Natural killer cell treated with Interleukin-12 subunit alpha and Interleukin-12 subunit beta and Interleukin-15 and Interleukin-18, amount 100 ng/mL, for 72 hours (primary cell): Measurements from ENCODE around the gene SRP68. TPM values are rescaled to one million over a fixed set of nuclear protein-coding genes. Genes with fewer than 3 reads are reported as not detected.

Experiments
- ATAC-seq, 2 donors: fragments of 150-1000 bp; cut with Tn5 transposase in 1 of 2; sonication (Bioruptor Pico), chemical (Tn5 transposase) in 1 of 2; 2 replicates each; pipeline ENCODE4 v1.10.0; 2021
- DNase-seq: peaks from one replicate; pipeline ENCODE4 v3.0.0; 2022; ENCODE audit warnings: low spot score
- H3K27ac Mint-ChIP-seq, 2 donors: 1 replicate in 1 of 2; 2 replicates in 1 of 2; pipeline ENCODE4 v1.8.0; 2022; ENCODE audit warnings: mixed read lengths in 2 of 2, mild to moderate bottlenecking in 1 of 2, moderate library complexity in 1 of 2
- H3K27me3 Mint-ChIP-seq, 2 donors: 1 replicate in 1 of 2; 2 replicates in 1 of 2; pipeline ENCODE4 v1.8.0; 2022; ENCODE audit warnings: mixed read lengths in 2 of 2
- H3K36me3 Mint-ChIP-seq: one replicate; pipeline ENCODE4 v1.8.0; 2022; ENCODE audit warnings: mixed read lengths
- H3K4me1 Mint-ChIP-seq, 2 donors: 1 replicate in 1 of 2; 2 replicates in 1 of 2; pipeline ENCODE4 v1.8.0; 2022; ENCODE audit warnings: low read depth in 2 of 2, mixed read lengths in 2 of 2, mild to moderate bottlenecking in 1 of 2
- H3K4me3 Mint-ChIP-seq: one replicate; pipeline ENCODE4 v1.8.0; 2022; ENCODE audit warnings: mixed read lengths
- H3K9me3 Mint-ChIP-seq: 2 replicates; pipeline ENCODE4 v1.8.0; 2022; ENCODE audit warnings: mixed read lengths
- total RNA-seq, 2 donors: library from RNA; stranded (reverse); gene quantifications; one replicate each; pipeline ENCODE4 v1.2.3, GENCODE V29; 2022

The SRP68 gene
- total RNA-seq, 2 donors from 2014 or later = 96.2 to 98.4 TPM

DNA sequence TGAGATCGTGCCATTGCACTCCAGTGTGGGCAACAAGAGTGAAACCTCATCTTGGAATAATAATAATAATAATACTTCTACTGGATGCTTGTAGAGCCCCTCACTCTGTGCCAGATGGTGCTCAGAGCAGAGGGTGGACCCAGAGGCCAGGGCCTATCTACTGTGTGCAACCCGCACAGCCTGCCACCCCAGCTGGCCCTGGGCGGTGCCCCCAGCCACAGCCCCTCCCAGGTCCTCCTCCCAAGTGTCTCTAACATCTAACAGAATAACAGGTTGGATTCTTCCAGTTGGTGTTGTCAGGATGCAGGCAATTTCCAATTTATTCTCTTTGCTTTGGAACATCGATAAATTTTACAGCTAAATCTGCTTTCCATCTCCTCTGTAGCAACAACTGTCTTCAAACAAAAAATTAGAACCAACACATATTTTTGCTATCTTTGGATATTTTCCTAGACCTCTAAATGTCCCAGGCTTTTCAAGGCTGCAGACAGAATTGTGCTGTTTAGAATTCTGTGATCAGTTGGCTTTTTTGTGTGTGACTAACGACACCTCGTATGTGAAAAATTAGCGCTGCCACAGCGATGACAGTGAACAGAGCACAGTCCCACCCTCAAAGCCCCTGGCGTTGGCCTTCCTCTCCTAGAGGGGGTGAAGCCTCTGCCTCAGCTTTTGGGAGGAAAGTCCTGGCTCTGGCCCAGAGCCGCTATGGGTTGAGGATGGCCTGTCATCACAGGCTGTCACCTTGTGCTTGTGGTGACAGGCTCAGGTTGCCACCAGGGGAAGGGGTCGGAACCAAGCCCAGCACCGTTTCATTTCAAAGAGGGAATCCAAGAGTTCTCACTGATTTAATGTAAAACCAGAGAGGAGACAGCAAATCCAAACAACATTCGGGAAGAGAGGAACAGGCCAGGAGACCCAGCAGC lies 37.6 kb downstream of the SRP68 start:
- DNase-seq (no peak), ATAC-seq (no peak)
- H3K36me3 Mint-ChIP-seq = peaks cover 6% of the 10 kb centered on the region
- no peaks in the 10 kb centered on the region for H3K9me3 Mint-ChIP-seq
- peaks cover 3 to 7% of the 10 kb centered on the region in 2 donors for H3K4me1 Mint-ChIP-seq
- H3K27me3 Mint-ChIP-seq = no peaks in the 10 kb centered on the region
- H3K27ac Mint-ChIP-seq = no peak overlapping the region
- H3K4me3 Mint-ChIP-seq = no peak overlapping the region

DNA sequence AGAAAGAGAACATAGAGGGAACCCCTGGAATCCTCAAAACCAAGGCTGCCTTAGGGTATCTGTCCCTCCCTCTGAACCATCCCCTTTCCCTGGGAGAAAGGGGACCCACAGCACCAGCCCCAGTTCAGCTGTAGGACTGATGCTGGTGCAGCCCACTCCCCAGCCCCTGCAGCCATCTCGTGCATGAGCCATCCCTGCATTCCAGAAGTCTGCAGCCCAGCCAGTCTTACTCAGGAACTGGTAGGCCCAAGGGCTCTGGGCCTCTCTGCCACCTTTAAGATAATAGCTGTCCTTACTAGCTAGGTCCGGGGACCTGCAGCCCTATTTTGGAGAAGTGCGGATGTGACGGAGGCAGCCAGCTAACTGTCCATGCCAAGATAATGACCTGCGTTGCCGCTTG lies 39.2 kb downstream of the SRP68 start:
- ATAC-seq = no peak
- H3K36me3 Mint-ChIP-seq = peaks cover 2% of the 10 kb centered on the region
- H3K27ac Mint-ChIP-seq = no peak overlapping the region
- DNase-seq = no peak
- peaks cover 9 to 16% of the 10 kb centered on the region in 2 donors for H3K4me1 Mint-ChIP-seq
- no peaks in the 10 kb centered on the region for H3K9me3 Mint-ChIP-seq
- no peaks in the 10 kb centered on the region for H3K27me3 Mint-ChIP-seq
- H3K4me3 Mint-ChIP-seq = no peak overlapping the region

DNA sequence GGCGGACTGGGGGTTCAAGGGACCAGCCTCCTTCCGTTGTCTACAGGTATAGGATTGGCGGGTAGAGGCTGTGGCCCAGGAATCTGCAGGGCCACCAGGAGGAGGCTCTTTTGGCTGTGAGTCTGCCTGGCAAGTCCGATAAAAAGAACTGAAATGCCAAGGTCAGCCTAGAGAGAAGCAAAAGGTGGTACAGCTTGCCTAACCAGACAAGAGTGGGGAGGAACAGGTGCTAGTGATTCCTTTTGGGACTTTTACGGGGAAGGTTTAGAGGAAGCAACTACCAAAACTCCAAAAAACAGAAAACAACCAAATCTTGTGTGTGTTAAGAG lies 39.6 kb downstream of the SRP68 start:
- no peaks in the 10 kb centered on the region for H3K36me3 Mint-ChIP-seq
- ATAC-seq (no peak), DNase-seq (no peak)
- H3K27me3 Mint-ChIP-seq = no peaks in the 10 kb centered on the region
- H3K27ac Mint-ChIP-seq = no peak overlapping the region
- H3K4me3 Mint-ChIP-seq = no peak overlapping the region
- no peaks in the 10 kb centered on the region for H3K9me3 Mint-ChIP-seq
- H3K4me1 Mint-ChIP-seq = peaks cover 9 to 16% of the 10 kb centered on the region in 2 donors

DNA sequence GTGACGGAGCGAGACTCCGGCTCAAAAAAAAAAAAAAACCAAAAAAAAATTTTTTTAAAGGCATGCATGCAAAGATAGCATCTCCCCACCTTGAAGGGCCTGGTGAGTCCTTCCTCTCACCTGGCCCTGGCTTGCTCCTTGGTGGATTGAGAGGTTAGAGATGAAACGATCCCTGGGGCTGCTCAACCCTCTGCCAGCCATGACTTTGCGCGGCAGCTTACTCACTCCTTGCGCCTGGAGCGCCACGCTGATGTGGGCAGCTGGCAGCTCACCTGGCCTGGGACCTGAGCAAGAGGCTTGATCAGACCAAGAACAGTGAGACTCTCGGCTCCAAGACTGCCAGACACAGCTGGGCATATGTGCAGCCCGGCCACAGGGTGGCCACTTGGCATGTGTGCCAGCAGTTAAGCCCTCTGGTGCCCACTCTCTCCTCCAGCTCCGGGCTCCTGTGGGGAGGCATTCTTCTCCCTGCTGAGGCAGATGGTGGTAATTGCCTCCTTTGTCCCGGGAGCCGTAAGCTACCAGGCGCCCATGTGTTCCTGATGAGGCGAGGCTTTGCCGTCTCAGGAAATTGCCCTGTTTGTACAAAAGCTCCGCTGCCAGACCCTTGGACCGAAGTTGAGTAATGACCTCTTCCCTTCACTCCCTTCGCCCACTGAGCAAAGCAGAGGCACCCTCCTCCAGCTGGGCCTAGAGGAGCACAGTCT lies 40.1 kb downstream of the SRP68 start:
- no peaks in the 10 kb centered on the region for H3K9me3 Mint-ChIP-seq
- ATAC-seq (no peak), DNase-seq (no peak)
- H3K4me3 Mint-ChIP-seq = no peak overlapping the region
- no peaks in the 10 kb centered on the region for H3K36me3 Mint-ChIP-seq
- H3K4me1 Mint-ChIP-seq = peaks cover 9 to 16% of the 10 kb centered on the region in 2 donors
- H3K27me3 Mint-ChIP-seq = no peaks in the 10 kb centered on the region
- H3K27ac Mint-ChIP-seq = no peak overlapping the region

DNA sequence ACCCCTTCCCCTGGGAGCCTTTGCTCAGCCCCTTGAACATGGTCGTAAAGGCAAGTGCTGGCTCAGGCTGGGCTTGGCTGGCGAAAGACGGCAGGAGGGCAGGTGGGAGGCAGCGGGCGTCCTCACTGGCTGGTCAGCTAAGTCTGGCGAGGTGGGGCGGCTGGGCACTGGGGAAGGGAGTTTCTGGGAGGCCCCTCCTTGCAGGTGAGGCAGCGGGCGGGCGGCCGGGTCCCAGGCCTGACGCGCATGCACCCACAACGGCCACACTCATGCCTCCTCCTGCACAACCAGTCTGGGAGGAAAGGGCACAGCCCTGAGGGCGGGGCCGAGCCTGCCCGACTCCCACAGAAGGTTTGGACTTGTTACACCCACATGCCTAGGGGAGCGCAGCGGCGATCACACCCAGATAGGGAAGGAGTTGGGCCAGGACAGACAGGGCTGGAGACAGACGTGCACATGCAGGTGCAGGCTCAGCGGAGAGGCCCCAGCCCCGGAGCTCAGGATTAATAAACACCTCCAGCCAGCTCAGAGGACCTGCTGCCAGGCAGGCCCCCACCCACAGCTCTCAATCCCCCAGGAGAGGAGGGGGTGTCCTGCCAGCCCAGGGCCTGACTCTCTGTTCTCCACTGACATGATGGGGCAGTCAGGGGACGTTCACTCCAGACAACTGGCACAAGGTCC lies 45.0 kb downstream of the SRP68 start, which contains the start of gene EVPL:
Gene EVPL, minus strand, starts transcription at position 148 of the 681 bp plus-strand sequence. Its CDS starts 108 bp downstream, at position 40.
- no peaks in the 10 kb centered on the region for H3K36me3 Mint-ChIP-seq
- no peak within 1 kb of the TSS for H3K27ac Mint-ChIP-seq
- H3K4me3 Mint-ChIP-seq = no peak within 1 kb of the TSS
- no peaks in the 10 kb centered on the region for H3K27me3 Mint-ChIP-seq
- H3K4me1 Mint-ChIP-seq = peaks cover 9 to 11% of the 10 kb centered on the region in 2 donors
- H3K9me3 Mint-ChIP-seq = no peaks in the 10 kb centered on the region
- ATAC-seq = no peak
- no peak for DNase-seq

DNA sequence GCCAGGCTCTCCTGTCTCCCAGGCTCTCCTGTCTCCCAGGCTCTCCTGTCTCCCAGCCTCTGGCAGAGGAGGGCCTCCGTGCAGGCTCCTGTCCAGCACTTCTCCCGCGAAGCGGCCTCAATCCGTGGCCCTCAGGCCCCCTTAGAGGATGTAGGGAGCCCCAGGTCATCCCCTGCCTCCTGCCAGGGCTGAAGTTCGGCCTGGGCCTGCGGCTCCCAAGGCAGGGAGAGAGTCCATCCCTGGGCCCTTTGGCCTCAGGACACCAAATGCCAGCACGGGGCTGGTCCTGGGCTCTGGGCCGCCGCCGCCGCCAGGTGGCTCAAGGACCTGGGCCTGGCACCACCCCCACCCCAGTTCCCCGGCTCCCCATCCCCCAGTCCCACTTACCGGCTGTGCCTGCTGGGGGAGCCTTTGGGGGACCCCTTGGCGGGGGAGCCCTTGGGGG lies 45.6 kb downstream of the SRP68 start:
- no peak overlapping the region for H3K27ac Mint-ChIP-seq
- ATAC-seq (no peak), DNase-seq (no peak)
- no peaks in the 10 kb centered on the region for H3K9me3 Mint-ChIP-seq
- H3K36me3 Mint-ChIP-seq = no peaks in the 10 kb centered on the region
- H3K27me3 Mint-ChIP-seq = no peaks in the 10 kb centered on the region
- no peak overlapping the region for H3K4me3 Mint-ChIP-seq
- peaks cover 9 to 11% of the 10 kb centered on the region in 2 donors for H3K4me1 Mint-ChIP-seq

DNA sequence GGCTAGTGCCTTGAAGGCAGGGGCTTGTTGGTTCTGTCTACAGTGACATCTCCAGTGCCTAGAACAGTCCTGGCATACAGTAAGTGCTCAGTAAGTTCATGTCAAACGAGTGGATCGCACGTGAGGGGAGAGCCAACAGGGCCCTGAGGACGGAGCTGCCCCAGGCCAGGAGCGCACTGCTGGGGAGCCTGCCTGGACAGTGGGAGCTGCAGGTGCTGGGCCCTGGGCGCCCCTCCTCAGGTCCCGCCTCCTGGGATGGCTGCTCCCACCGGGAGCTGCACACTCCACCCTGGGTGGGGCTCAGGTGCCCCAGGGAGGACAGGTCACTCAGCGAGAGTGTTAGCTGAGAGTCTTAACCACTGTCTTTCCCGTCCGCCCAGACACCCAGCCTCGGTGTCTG lies 47.0 kb downstream of the SRP68 start:
- Mint-ChIP-seq H3K27me3 (no peaks in the 10 kb centered on the region), H3K9me3 (no peaks in the 10 kb centered on the region), H3K4me3 (no peak overlapping the region), H3K36me3 (no peaks in the 10 kb centered on the region), H3K4me1 (peaks cover 9 to 11% of the 10 kb centered on the region in 2 donors), H3K27ac (no peak overlapping the region)
- ATAC-seq = peak in 1 of 2 donors; percentile 9
- no peak for DNase-seq

DNA sequence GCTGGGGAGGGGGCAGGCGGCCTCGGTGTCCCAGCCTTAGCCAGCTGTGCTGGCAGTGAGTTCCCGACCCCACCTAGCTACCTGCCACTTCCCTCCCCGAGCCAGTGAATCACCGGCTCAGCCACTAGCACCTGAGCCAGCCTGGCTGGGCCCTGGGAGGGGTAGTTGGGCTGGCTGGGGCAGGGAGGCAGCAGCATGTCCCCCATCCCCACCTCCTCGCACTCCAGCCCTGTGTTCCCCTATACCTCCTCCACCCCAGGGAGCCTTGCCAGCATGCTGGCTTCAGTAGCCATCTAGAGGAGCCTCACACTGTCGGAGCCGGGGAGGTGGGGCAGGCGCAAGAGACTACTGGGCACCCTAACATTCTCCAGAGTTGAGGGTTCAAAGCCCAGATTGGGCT lies 48.0 kb downstream of the SRP68 start:
- H3K27ac Mint-ChIP-seq = no peak overlapping the region
- H3K4me3 Mint-ChIP-seq = no peak overlapping the region
- ATAC-seq (no peak), DNase-seq (no peak)
- no peaks in the 10 kb centered on the region for H3K36me3 Mint-ChIP-seq
- H3K9me3 Mint-ChIP-seq = no peaks in the 10 kb centered on the region
- H3K4me1 Mint-ChIP-seq = peaks cover 3 to 5% of the 10 kb centered on the region in 2 donors
- no peaks in the 10 kb centered on the region for H3K27me3 Mint-ChIP-seq

DNA sequence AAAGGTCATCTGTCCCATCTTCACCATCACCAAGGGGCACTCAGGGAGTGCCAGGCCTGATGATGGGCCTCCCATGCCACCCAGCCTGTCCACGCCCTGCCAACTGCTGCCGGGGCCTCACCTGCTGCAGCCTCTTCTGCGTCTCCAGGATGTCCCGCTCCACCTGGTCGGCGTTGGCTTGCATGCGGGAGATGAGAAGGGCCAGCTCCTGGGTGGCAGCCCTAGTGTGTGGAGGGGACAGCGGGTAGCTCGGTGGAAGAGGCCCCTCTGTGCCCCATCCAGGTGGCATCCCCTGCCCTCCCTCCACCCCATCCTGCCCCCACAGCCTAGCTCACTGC lies 48.4 kb downstream of the SRP68 start:
- Mint-ChIP-seq H3K27me3 (no peaks in the 10 kb centered on the region), H3K27ac (no peak overlapping the region), H3K4me1 (peaks cover 0 to under 1% of the 10 kb centered on the region in 2 donors), H3K36me3 (no peaks in the 10 kb centered on the region), H3K4me3 (no peak overlapping the region), H3K9me3 (no peaks in the 10 kb centered on the region)
- ATAC-seq (no peak), DNase-seq (no peak)

DNA sequence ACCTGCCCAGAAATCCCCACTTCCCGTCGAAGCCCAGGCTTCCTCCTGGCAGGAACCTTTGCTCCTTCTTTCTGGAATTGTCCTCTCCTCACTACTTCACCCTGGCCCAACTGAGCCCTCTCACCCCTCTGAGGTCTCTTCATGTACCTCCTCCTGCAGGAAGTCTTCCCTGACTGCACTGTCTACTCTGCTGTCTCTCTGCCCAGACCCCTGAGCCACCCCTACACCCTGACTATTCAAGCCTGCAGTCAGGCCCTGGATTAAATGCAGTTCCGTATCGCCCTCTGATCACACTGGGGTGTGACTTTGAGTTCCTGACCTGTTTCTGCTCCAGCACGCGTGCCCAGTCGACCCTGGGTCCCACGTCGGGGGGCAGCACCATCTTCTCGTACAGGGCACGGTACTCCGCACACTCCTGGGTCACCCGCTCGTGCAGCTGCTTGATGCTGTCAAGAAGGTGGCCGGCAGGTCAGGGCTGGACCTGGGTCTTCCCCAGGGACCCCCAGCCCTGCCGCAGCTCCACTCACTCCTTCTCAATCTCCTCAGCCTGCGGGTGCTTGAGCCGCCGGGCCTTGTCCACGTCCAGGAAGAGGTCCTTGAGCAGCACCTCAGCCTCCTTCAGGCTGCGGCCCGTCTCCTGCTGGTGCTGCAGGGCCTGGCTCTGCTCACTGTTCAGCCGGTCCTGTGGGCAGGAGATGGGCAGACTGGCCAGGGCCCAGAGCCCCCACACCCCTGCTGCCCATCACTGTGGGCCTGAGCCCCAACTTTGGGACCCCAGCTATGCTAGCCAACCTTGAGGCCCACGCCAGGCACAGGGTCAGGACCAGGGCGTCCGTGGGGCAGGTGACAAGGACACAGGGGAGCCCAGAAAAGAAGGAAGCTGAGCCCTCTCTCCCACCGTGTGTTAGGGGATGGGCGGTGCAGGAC lies 49.1 kb downstream of the SRP68 start:
- no peaks in the 10 kb centered on the region for H3K4me1 Mint-ChIP-seq
- H3K36me3 Mint-ChIP-seq = no peaks in the 10 kb centered on the region
- no peak overlapping the region for H3K27ac Mint-ChIP-seq
- H3K9me3 Mint-ChIP-seq = no peaks in the 10 kb centered on the region
- no peak overlapping the region for H3K4me3 Mint-ChIP-seq
- ATAC-seq = no peak
- no peak for DNase-seq
- H3K27me3 Mint-ChIP-seq = no peaks in the 10 kb centered on the region

DNA sequence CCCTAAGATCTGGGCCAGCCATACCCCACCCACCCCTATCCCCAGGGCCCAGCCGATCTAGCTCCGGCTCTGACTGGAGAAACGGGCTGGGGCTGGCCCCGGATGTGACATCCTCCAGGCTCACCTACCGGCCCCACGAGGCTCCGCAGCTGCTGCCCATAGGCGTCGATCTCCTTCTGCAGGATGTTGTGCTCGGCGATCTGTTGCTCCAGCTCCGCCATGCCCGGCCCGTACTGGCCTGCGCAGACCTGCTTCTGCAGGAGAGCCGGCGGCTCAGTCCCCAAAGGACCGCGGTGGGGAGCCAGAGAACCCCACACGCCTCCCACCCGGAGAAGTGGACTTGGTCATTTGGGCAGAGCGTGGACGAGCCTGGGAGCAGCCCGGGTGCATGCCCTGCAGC lies 50.0 kb downstream of the SRP68 start:
- H3K4me3 Mint-ChIP-seq = no peak overlapping the region
- no peaks in the 10 kb centered on the region for H3K27me3 Mint-ChIP-seq
- DNase-seq = no peak
- H3K27ac Mint-ChIP-seq = no peak overlapping the region
- H3K36me3 Mint-ChIP-seq = no peaks in the 10 kb centered on the region
- no peaks in the 10 kb centered on the region for H3K9me3 Mint-ChIP-seq
- no peaks in the 10 kb centered on the region for H3K4me1 Mint-ChIP-seq
- no peak for ATAC-seq

DNA sequence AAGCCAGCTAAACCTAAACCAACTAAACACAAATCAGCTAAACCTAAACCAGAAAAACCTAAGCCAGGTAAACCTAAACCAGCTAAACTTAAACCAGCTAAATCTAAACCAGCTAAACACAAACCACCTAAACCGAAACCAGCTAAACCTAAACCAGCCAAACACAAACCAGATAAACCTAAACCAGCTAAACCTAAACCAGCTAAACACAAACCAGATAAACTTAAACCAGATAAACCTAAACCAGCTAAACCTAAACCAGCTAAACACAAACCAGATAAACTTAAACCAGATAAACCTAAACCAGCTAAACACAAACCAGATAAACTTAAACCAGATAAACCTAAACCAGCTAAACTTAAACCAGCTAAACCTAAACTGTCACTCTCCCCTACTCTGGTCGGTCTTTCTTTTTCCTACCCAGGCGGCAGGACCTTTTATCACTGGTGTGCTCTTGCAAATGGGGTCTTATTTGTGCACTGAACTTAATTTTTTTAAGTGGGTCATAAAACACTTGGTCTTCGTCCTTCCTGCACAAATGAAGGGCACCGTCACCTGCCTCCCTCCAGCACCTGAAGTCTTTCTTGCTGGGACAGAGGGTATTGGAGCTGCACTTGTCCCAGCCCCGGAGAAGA lies 52.4 kb downstream of the SRP68 start:
- no peaks in the 10 kb centered on the region for H3K36me3 Mint-ChIP-seq
- no peak for ATAC-seq
- H3K9me3 Mint-ChIP-seq = no peaks in the 10 kb centered on the region
- DNase-seq = no peak
- H3K27ac Mint-ChIP-seq = no peak overlapping the region
- H3K4me3 Mint-ChIP-seq = no peak overlapping the region
- no peaks in the 10 kb centered on the region for H3K27me3 Mint-ChIP-seq
- no peaks in the 10 kb centered on the region for H3K4me1 Mint-ChIP-seq

DNA sequence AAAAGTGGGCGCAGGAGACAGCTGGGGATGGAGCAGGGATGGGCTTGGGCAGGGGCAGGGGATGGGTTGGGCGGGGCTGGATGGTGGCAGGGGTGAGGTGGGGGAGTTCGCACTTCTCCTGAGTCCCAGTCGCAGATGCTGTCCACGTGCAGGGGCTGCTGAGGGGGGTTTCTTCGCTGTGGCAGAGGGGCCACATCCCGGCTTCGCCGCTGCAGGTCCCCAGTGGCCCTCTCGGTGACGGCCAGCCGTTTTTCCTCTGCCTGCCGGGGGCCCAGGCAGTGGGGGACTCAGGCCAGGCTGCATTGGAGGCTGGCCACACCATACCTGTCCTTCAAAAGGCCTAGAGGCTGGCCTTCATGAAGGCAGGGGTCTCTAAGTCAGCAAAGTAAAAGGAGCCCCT lies 53.5 kb downstream of the SRP68 start:
- Mint-ChIP-seq H3K4me1 (peaks cover 0 to 3% of the 10 kb centered on the region in 2 donors), H3K4me3 (no peak overlapping the region), H3K36me3 (no peaks in the 10 kb centered on the region), H3K27me3 (no peaks in the 10 kb centered on the region), H3K27ac (no peak overlapping the region), H3K9me3 (no peaks in the 10 kb centered on the region)
- ATAC-seq (no peak), DNase-seq (no peak)
